Neural cell (in vitro differentiated cells): ENCODE measurements around the gene RUNX3.

Source experiments
- CTCF ChIP-seq: fragments of 450-650 bp; IDR thresholded peaks from 2 replicates; pipeline ENCODE4 v1.5.1; 2014; ENCODE audit warnings: antibody characterized with exemption, mild to moderate bottlenecking, moderate library complexity; ENCODE audit not compliant: poor library complexity, severe bottlenecking
- MXI1 ChIP-seq: fragments of 450-650 bp; conservative IDR thresholded peaks from 2 replicates; pipeline ENCODE4 v1.6.1; 2014; ENCODE audit warnings: antibody characterized with exemption, mild to moderate bottlenecking; ENCODE audit not compliant: poor library complexity, severe bottlenecking

- no peak for TF ChIP-seq CTCF
- TF ChIP-seq MXI1: no peak
Measured at GRCh38 chr1:24893431-24893830, 36.6 kb downstream of the RUNX3 start.
